GM19328 (cell line): ENCODE data around the gene C4orf51.

ENCODE experiments used
- ATAC-seq: cut with Tn5 transposase; IDR thresholded peaks from one replicate; pipeline ENCODE4 v1.9.1; 2021; ENCODE audit warnings: mild to moderate bottlenecking, moderate library complexity; ENCODE audit not compliant: unreplicated experiment

The C4orf51 gene

DNA sequence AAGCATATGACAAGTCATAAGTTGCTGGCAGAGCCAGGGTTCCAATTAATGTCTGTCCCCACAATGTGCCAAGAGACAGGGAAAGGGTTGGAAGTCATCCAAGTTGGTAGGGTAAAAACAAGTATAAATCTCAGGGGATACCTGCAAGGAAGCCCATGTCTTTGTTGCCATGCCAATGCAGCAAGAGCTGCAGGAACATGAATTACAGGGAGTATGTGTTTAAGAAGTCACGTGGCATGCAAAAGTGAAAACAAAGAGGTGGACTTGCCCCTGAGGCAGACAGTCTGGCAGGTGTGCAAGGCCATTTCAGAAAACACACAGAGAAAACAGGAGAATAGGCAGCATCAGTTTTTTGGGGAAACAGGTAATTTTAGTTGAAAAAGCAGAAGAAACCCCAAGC, 29.4 kb downstream of the C4orf51 start:
- ATAC-seq = no peak

GRCh38 chr4:145709843-145710242, 29.9 kb downstream of the C4orf51 start:
- ATAC-seq = no peak

DNA sequence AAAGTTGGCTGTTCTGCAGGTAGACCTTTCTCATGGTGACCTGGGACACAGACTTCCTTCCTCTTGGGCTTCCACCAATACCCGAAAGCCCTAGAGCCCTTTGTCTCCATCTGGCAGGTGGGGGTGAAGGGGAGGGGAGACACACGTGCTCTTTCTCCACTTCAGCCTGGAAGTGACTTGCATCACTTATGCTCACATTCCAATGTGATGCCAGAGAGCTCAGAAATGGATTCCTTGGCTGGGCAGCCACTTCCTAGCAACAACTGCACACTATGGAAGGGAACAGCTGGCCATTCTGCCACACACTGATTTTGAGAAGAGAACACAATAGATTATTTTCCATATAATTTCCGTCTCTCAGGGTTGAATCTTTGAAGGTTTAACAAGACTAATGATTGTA, 36.3 kb downstream of the C4orf51 start:
- ATAC-seq = no peak

GRCh38 chr4:145716661-145717200, 36.8 kb downstream of the C4orf51 start:
- no peak for ATAC-seq

DNA sequence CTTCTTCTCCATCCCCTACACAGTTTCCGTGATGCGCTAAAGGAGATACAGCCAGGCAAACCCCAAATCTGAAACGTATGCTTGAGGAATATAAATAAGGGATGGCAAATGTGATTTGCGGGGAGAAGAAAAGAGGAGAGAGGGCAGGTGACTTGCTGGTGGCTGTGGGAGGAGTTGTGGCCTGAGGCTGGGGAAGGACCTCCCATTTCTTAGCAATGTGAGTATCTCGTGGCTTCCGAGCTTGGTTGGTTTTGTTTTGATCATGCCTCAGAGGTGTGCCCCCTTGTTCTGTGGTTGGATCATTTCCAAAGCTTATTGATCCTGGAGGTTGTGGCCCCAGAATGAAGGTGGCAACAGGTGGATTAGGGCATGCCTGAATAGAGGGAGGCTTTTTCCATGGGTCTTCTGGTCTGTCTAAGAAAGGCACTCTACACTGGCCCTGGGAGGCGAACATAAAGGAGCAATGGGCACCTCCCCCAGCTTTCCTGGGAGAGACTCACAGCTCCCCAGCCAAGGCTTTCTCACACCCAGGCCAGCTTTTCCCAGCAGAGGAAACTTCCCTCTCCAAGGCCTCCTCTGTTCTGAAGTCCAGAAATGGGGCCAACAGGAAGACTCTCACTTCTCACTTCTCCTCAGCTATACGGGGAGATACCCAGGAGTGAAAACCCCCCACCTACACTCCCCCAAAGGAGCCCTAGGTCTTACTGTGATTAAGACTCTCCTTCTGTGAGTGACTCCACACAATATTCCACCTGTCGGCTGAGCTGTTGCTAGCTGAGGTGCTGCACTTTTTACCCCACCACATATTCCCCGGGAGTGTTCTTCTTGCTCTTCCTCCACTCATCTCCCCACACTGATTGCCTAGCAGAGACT, 40.0 kb downstream of the C4orf51 start:
- ATAC-seq = peak; percentile 91

DNA sequence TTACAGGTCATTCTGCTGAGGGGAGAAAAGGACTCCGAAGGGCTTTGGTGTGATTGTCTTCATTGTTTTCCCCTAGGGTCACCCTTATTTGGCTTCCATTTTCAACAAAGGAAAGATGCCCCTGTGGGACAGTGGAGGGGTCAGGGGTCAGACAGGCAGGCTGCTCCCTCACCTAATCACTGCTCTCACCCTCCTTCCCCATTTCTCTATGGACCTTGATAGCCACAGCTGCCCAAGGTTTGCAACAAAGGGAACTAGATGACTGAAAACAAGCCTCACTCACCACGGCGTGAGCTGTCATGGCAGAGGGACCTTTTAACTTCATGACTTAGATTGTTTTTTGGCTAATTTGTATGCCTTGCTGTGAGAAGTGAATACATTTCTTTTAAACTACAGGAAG, 40.7 kb downstream of the C4orf51 start:
- ATAC-seq = no peak

- no peak for ATAC-seq
These were observed 42.6 kb downstream of the C4orf51 start for GRCh38 chr4:145722561-145722960.

DNA sequence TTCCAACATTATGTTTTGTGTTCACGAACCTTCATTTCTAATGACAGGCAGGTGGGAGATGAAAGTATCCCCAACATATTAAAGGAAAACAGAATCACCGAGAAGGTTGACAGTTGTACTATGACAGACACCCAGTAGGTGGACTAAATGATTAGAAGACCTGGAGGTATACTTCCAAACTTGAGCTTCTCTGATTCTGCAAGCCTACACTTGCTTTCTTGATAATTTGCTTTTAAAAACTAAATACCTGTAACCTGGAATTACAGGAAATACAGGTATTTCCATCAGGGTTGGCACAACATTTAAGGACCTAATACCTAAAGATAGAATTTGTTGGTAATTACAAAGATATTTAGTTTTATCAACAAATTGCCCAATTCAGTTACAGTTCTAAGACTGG, 43.4 kb downstream of the C4orf51 start:
- ATAC-seq = no peak

DNA sequence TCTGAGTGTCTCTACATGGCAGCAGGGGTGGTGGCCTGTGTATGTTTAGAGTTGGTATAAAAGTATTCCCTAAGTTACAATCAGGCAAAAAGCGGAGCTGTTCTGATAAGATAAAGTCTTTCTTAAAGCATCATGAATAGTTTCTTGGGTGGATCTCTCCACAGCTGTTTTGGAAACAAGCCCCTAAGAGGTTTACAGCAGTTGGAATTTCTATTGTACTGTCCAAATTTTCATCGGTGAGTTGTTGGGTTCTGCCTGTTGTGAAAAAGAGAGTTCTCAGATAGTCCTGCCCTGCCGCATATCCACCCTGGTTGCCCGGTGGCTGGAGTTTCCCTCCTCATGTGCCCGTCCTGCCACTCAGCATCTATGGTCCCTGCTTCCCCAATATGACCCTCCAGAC, 50.1 kb downstream of the C4orf51 start:
- ATAC-seq = no peak

DNA sequence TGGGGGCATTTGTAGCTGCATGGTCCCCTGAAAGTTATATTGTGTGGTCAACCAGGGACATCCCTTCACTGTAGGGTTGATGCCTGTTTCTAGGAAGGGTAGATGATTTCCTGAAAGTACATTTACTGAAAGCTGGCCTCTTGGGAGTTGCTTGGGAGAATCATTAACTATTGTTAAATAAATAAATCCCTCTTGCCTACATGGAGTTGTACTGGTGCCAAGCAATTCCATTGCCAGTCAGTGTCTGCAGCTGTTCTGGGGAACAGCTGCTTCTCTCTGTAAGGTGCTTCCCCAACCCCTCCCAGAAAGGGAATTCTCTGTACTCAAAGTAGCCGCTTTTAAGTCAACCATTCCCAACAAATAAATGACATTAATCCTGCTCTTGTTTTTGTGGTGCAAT, 51.1 kb downstream of the C4orf51 start:
- ATAC-seq = no peak

- ATAC-seq = no peak
These were observed 52.3 kb downstream of the C4orf51 start for GRCh38 chr4:145732001-145732815.

- peak; percentile 81 for ATAC-seq
These were observed 53.2 kb downstream of the C4orf51 start for GRCh38 chr4:145732895-145733880.

DNA sequence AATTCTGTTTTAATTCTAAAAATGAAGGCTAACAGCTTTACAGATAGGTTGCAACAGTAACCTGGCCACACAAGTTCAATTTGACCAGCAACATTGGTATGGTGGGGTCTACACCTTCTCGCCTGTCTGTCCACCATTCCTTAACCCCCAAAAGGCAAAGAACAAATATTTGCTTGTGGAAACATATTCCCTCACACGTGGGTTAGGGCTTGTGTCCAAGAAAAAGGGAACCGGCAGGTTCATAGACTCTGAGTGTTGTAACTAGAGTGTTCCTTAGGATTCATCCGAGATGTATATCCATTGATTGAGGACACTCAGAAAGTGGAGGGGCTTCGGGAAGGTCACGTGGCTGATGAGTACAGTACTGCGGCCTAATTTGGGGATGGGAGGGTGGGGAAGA, 54.1 kb downstream of the C4orf51 start:
- no peak for ATAC-seq

DNA sequence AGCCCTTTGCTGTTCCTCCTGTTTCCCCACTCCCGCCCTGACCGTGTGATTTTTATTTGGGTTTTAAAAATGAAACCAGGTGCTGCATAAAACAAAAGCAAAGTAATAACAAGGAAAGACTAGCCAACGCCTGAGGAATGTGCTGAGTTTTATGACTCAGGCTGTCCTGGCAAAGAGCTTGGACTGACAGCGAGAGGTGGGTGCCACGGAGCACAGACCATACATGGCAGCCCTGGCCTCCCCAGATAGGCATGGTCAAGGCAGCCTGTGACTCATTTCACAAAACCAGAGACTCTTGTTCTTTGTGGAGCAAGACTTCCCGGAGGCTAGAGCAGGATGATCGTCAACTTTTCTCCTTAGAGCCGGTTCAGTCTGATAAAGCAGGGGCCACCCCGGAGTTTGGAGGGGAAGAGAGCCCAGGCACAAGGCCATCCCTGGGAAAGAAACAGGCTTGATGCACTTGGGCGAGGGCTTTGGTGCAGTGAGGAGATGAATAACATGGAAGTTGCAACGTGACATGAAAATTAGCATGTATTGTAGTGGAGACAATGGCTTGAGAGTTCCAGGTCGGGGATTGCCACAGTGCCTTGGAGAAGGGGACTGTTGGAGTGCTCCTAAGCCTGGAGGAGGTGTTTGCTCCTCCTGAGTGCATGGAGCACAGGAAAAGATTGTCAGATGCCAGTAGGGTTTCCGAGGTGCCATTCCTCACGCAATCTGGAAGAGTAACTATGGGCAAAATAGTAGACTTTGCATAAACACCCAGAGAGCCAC, 54.8 kb downstream of the C4orf51 start:
- ATAC-seq = no peak

- no peak for ATAC-seq
These were observed 55.4 kb downstream of the C4orf51 start for GRCh38 chr4:145735347-145735675.

- no peak for ATAC-seq
These were observed 55.9 kb downstream of the C4orf51 start for GRCh38 chr4:145735827-145736226.

DNA sequence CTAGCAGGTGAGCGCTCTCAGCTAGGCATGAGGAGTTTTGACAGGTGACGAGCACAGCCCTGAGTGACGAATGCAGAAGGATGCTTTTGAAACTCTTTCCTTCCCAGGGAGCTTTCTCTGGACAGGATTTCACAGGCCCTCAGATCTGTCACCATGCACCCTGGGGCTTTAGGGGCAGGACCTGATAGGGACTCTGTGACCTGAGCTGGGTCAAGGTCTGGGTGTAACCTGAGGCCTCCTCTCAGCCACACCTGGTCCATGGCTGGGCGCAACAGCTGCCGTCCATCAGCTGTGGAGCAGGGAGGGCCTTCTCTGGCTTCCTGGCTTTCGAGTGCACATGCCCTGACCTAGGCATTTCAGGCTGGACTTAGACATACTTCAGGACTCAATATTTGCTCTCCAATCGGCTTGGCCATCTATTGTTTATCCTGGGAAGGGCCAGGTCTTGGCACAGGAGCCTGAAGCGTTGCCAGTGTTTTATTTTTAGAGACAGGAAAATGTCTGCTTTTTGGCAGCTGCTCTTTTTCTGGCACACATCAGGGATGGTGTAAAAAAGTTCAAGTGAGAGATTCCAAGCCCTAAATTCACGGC, 56.4 kb downstream of the C4orf51 start:
- no peak for ATAC-seq

DNA sequence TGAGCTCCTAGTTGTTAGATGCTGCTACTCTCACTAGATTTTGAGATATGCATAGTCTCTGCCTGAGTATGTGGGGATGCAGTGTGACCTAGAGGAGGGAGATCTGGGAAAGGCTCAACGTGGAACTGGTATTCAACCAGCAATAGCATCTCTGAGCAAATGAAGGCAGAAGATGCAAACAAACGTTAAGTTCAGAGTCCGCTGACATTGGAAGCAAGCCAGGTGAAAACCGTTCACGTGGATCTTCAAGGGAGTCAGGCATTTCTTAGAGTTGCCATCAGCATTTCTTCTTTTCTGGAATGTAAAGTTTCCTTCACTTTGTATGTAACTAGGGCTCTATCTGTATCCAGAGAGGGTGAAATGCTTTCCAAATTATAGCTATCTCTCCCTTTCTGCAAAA, 59.9 kb downstream of the C4orf51 start:
- ATAC-seq = no peak

DNA sequence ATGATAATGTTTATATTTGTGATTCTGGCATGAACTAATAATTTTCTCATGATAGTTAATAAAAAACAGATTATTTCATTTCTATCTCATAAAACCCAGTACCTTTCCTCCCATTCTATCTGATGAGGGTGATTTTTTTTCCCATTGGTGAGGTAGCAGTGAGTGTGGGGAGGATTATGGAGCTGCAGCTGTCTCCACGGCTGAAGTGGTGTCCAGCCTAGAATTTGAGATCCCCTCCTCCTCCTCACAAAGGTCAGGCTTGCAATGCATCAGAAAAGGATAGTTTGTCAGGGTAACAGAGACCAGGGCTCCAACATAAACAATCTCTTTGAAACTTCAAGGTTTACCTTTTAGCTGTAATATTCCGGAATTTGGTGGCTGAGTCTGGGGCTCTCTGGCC, 60.9 kb downstream of the C4orf51 start:
- no peak for ATAC-seq

GRCh38 chr4:145743641-145744040, 63.7 kb downstream of the C4orf51 start:
- ATAC-seq = no peak
